Inflammatory macrophage (primary cell): Measurements from ENCODE around the gene IL17B.

Source experiments
- DNase-seq, 2 donors: peaks; one replicate each; pipeline ENCODE4 v3.0.0-alpha.2; 2020 to 2022

Gene IL17B

GRCh38 chr5:149356391-149356790 is 22.7 kb downstream of the IL17B start:
- no peak for DNase-seq

- no peak for DNase-seq
Measured at GRCh38 chr5:149355688-149356087, 23.4 kb downstream of the IL17B start.

- no peak for DNase-seq
Measured at GRCh38 chr5:149353911-149354310, 25.2 kb downstream of the IL17B start.

- no peak for DNase-seq
Measured at GRCh38 chr5:149352169-149352568, 26.9 kb downstream of the IL17B start.

- no peak for DNase-seq
Measured at GRCh38 chr5:149349382-149349781, 29.7 kb downstream of the IL17B start.

GRCh38 chr5:149348518-149348917 is 30.6 kb downstream of the IL17B start:
- DNase-seq = no peak

GRCh38 chr5:149345892-149346222 is 33.2 kb downstream of the IL17B start:
- peak; percentile 26 to 28 for DNase-seq

GRCh38 chr5:149345147-149345891 is 33.8 kb downstream of the IL17B start, which contains the start of gene GRPEL2:
GRPEL2 (plus strand) TSS chr5:149345499; CDS start chr5:149345540, 41 bp downstream.
- DNase-seq = peak; percentile 99

- DNase-seq = peak in 1 of 2 donors; percentile 35
Measured at GRCh38 chr5:149344151-149344550, 34.9 kb downstream of the IL17B start.

- no peak for DNase-seq
Measured at GRCh38 chr5:149341876-149342275, 37.2 kb downstream of the IL17B start.

- DNase-seq = no peak
Measured at GRCh38 chr5:149340920-149341319, 38.2 kb downstream of the IL17B start.

GRCh38 chr5:149338364-149338763 is 40.7 kb downstream of the IL17B start:
- DNase-seq = no peak

GRCh38 chr5:149337736-149338135 is 41.4 kb downstream of the IL17B start:
- DNase-seq = no peak

- DNase-seq = no peak
Measured at GRCh38 chr5:149333711-149334443, 45.2 kb downstream of the IL17B start.

GRCh38 chr5:149328177-149328576 is 50.9 kb downstream of the IL17B start:
- no peak for DNase-seq

- no peak for DNase-seq
Measured at GRCh38 chr5:149326611-149327010, 52.5 kb downstream of the IL17B start.

GRCh38 chr5:149325894-149326293 is 53.2 kb downstream of the IL17B start:
- no peak for DNase-seq

GRCh38 chr5:149325166-149325735 is 53.8 kb downstream of the IL17B start:
- DNase-seq = no peak

GRCh38 chr5:149324641-149325040 is 54.5 kb downstream of the IL17B start:
- DNase-seq = no peak
